ENCODE measurements around the gene FUOM. TPM values are rescaled to one million over a fixed set of nuclear protein-coding genes. Genes with fewer than 3 reads are reported as not detected.

The FUOM gene
- total RNA-seq, 2 donors from 2014 or later = 12.5 to 16.1 TPM

GRCh38 chr10:133353988-133354605 is 3.7 kb downstream of the FUOM start:
- Histone ChIP-seq H3K27me3 (no peaks in the 10 kb centered on the region), H3K27ac (no peak overlapping the region), H3K4me1 (peaks cover 27% of the 10 kb centered on the region), H3K36me3 (replicated peaks in 1 of 2; ENCODE audit: insufficient read depth in 1 of 2, low read depth in 2 of 2) (no peaks in the 10 kb centered on the region), H3K4me3 (no peak overlapping the region), H3K9me3 (no peaks in the 10 kb centered on the region)
- DNase-seq (no peak), ATAC-seq (no peak)
- TF ChIP-seq CTCF (IDR thresholded peaks at IDR 0.05) = no peak
- TF ChIP-seq POLR2A (IDR thresholded peaks at IDR 0.05) = no peak
- intact Hi-C loops (cut with DNase I) = no loop called here
- 83 to 90% methylated on average over 11 to 15 of the region's 16 CpGs for WGBS, 2 donors

- Histone ChIP-seq H3K4me1 (peaks cover 20% of the 10 kb centered on the region), H3K36me3 (replicated peaks in 1 of 2; ENCODE audit: insufficient read depth in 1 of 2, low read depth in 2 of 2) (no peaks in the 10 kb centered on the region), H3K4me3 (no peak overlapping the region), H3K27ac (no peak overlapping the region), H3K27me3 (no peaks in the 10 kb centered on the region), H3K9me3 (no peaks in the 10 kb centered on the region)
- ATAC-seq = no peak
- TF ChIP-seq POLR2A (IDR thresholded peaks at IDR 0.05) = no peak
- TF ChIP-seq CTCF (IDR thresholded peaks at IDR 0.05) = no peak
- intact Hi-C loops (cut with DNase I) = no loop called here
- 60 to 65% methylated on average over 5 to 16 of the region's 16 CpGs for WGBS, 2 donors
- peak in 1 of 4 donors; percentile 62 for DNase-seq
Measured at GRCh38 chr10:133353202-133353959, 4.4 kb downstream of the FUOM start.

GRCh38 chr10:133351408-133352318 is 6.2 kb downstream of the FUOM start:
- Histone ChIP-seq H3K4me1 (peaks cover 5% of the 10 kb centered on the region), H3K27me3 (no peaks in the 10 kb centered on the region), H3K4me3 (no peak overlapping the region), H3K9me3 (no peaks in the 10 kb centered on the region), H3K27ac (no peak overlapping the region), H3K36me3 (replicated peaks in 1 of 2; ENCODE audit: insufficient read depth in 1 of 2, low read depth in 2 of 2) (no peaks in the 10 kb centered on the region)
- ATAC-seq (no peak), DNase-seq (no peak)
- WGBS, 2 donors = 57 to 65% methylated on average over 12 to 24 of the region's 24 CpGs
- TF ChIP-seq CTCF (IDR thresholded peaks at IDR 0.05) (no peak), POLR2A (IDR thresholded peaks at IDR 0.05) (no peak)
- intact Hi-C loops (cut with DNase I) = no loop called here

GRCh38 chr10:133350950-133351329 is 6.9 kb downstream of the FUOM start:
- no peaks in the 10 kb centered on the region for H3K27me3 ChIP-seq
- H3K4me1 ChIP-seq = no peaks in the 10 kb centered on the region
- DNase-seq (no peak), ATAC-seq (no peak)
- no peak overlapping the region for H3K27ac ChIP-seq
- no peaks in the 10 kb centered on the region for H3K36me3 ChIP-seq (replicated peaks in 1 of 2; ENCODE audit: insufficient read depth in 1 of 2, low read depth in 2 of 2)
- H3K9me3 ChIP-seq = no peaks in the 10 kb centered on the region
- intact Hi-C loops (cut with DNase I) = no loop called here
- WGBS, 2 donors = 68% methylated on average over 13 of the region's 13 CpGs; no CpG with 5 or more reads in 1 of the 2 donors
- TF ChIP-seq POLR2A (IDR thresholded peaks at IDR 0.05) (no peak), CTCF (IDR thresholded peaks at IDR 0.05) (no peak)
- no peak overlapping the region for H3K4me3 ChIP-seq

Measured in body of pancreas (tissue), 4 donors.